Measurements from ENCODE around the gene NFATC3.

Gene NFATC3

DNA sequence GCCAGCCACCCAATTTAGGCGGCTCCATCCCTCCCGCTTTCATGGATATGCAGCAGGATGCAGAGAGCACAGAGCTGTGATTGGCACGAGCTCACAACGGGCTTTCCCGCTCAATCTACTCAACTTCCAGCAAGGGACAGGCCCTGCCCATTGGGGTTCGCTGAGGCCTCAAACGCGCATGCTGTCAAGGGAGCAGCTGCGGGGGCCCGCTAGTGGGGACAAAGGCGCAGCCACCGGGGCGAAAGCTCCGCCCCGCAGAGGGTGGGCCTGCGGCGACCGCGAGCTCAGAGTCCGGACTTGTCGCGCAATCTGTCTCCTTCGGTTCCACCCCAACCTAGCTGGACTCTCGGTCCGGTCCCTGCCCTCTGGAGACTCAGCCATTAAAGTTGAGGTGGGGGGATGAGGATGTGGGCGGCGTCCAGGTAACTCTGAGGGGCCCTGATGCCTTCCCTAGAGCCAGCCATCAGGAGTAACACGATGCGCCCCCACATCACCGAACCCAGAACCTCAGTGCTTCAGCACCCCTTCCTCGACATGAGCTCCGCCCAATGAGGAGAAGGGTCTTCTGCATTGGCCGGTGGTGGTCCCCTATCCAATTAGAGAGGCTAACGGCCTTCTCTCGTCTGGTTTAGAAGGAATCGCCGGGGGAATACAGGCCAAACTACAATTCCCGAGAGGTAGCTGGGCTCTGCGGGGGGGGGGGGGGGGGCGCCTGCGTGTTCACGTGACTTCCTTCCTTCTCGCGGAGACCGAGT, 489 bp upstream of the NFATC3 start:
- H3K14ac ChIP-seq (ENCODE audit: low read length): peak overlapping the region; percentile 84
- WGBS (ENCODE audit: extremely low coverage, insufficient coverage, insufficient read length): no CpG with 5 or more reads among the region's 45 CpGs
- no peak overlapping the region for H3K23ac ChIP-seq (ENCODE audit: low read length)
- H3K4me3 ChIP-seq (ENCODE audit: low read depth, low read length): peak overlapping the region; percentile 74
- H2BK12ac ChIP-seq (ENCODE audit: low read length): peak overlapping the region; percentile 2
- H4K12ac ChIP-seq (ENCODE audit: low read depth, low read length): peak overlapping the region; percentile 98
- H3K36me3 ChIP-seq (ENCODE audit: control insufficient read depth in 1 of 2, insufficient read depth in 2 of 2, low read length in 2 of 2): no peaks in the 10 kb centered on the region
- H3K27me3 ChIP-seq (ENCODE audit: insufficient read depth, low read length): no peaks in the 10 kb centered on the region
- H4K91ac ChIP-seq (ENCODE audit: low read depth, low read length): peak overlapping the region; percentile 88
- peak overlapping the region; percentile 16 for H2AK5ac ChIP-seq (ENCODE audit: low read length)
- peaks cover 19% of the 10 kb centered on the region for H3K79me1 ChIP-seq (ENCODE audit: low read length)
- peak overlapping the region; percentile 80 for H3K27ac ChIP-seq (ENCODE audit: low read depth, low read length)
- peak overlapping the region; percentile 90 for H4K8ac ChIP-seq (ENCODE audit: low read depth, low read length)
- H2AFZ ChIP-seq (ENCODE audit: insufficient read depth, low read length, poor library complexity): peak overlapping the region; percentile 85
- peak overlapping the region; percentile 60 for H2BK5ac ChIP-seq (ENCODE audit: low read depth, low read length, poor library complexity)
- H3K18ac ChIP-seq (ENCODE audit: low read length): peak overlapping the region; percentile 74
- H3K9me3 ChIP-seq (ENCODE audit: insufficient read depth, low read depth, low read length): peaks cover 2% of the 10 kb centered on the region
- peak overlapping the region; percentile 54 for H3K9ac ChIP-seq (ENCODE audit: low read length)
- peaks cover 10% of the 10 kb centered on the region for H3K79me2 ChIP-seq (ENCODE audit: control insufficient read depth, insufficient read depth, low read length, poor library complexity)
- peak; percentile 50 to 67 for DNase-seq
- peak overlapping the region; percentile 54 for H2BK120ac ChIP-seq (ENCODE audit: insufficient read depth, low read length, poor library complexity)
- H3K4me2 ChIP-seq (ENCODE audit: low read length): peak overlapping the region; percentile 70
- peak overlapping the region; percentile 71 for H3K4ac ChIP-seq (ENCODE audit: low read depth, low read length)
- peaks cover 4 to 14% of the 10 kb centered on the region in 2 experiments for H3K4me1 ChIP-seq (ENCODE audit: control insufficient read depth in 1 of 2, insufficient read depth in 2 of 2, low read length in 2 of 2)

DNA sequence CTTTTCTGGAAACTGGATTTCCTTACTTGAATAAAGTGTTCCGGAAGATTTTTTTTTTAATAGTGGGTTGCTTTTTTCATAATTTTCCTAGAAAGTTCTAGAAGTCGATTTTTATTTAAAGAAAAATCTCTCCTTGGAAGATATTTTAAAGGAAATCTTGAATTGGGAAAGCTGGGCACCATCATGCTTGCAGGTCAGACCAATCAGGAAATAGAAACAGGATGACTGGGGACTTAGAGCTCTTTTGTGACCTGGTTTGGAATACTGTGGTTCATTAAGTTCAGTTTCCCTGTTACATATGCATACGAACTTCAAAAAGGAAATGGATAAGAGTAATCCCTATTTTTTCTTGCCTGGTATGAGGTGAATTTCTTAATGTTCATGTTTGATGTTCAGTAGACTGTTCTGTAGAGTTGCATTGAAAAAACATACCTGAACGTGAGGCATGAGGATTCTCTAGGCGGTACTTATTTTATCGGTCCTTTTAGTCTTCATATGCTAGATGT, 1.2 kb downstream of the NFATC3 start:
- Histone ChIP-seq H2BK12ac (ENCODE audit: low read length) (no peak overlapping the region), H4K91ac (ENCODE audit: low read depth, low read length) (no peak overlapping the region), H2AK5ac (ENCODE audit: low read length) (no peak overlapping the region), H3K4me3 (ENCODE audit: low read depth, low read length) (no peak overlapping the region), H4K12ac (ENCODE audit: low read depth, low read length) (no peak overlapping the region), H4K8ac (ENCODE audit: low read depth, low read length) (no peak overlapping the region), H3K36me3 (ENCODE audit: control insufficient read depth in 1 of 2, insufficient read depth in 2 of 2, low read length in 2 of 2) (no peaks in the 10 kb centered on the region), H3K4ac (ENCODE audit: low read depth, low read length) (no peak overlapping the region), H2BK120ac (ENCODE audit: insufficient read depth, low read length, poor library complexity) (no peak overlapping the region), H2BK5ac (ENCODE audit: low read depth, low read length, poor library complexity) (no peak overlapping the region), H3K27ac (ENCODE audit: low read depth, low read length) (no peak overlapping the region), H3K23ac (ENCODE audit: low read length) (no peak overlapping the region), H3K14ac (ENCODE audit: low read length) (no peak overlapping the region), H3K4me2 (ENCODE audit: low read length) (peak overlapping the region; percentile 90), H3K79me2 (ENCODE audit: control insufficient read depth, insufficient read depth, low read length, poor library complexity) (peaks cover 10% of the 10 kb centered on the region), H3K9me3 (ENCODE audit: insufficient read depth, low read depth, low read length) (peaks cover 2% of the 10 kb centered on the region), H3K79me1 (ENCODE audit: low read length) (peaks cover 19% of the 10 kb centered on the region), H2AFZ (ENCODE audit: insufficient read depth, low read length, poor library complexity) (no peak overlapping the region), H3K9ac (ENCODE audit: low read length) (no peak overlapping the region), H3K4me1 (ENCODE audit: control insufficient read depth in 1 of 2, insufficient read depth in 2 of 2, low read length in 2 of 2) (peaks cover 4 to 14% of the 10 kb centered on the region in 2 experiments), H3K18ac (ENCODE audit: low read length) (no peak overlapping the region), H3K27me3 (ENCODE audit: insufficient read depth, low read length) (no peaks in the 10 kb centered on the region)
- WGBS (ENCODE audit: extremely low coverage, insufficient coverage, insufficient read length): no CpG with 5 or more reads among the region's 6 CpGs
- peak in 1 of 2 donors; percentile 30 for DNase-seq

DNA sequence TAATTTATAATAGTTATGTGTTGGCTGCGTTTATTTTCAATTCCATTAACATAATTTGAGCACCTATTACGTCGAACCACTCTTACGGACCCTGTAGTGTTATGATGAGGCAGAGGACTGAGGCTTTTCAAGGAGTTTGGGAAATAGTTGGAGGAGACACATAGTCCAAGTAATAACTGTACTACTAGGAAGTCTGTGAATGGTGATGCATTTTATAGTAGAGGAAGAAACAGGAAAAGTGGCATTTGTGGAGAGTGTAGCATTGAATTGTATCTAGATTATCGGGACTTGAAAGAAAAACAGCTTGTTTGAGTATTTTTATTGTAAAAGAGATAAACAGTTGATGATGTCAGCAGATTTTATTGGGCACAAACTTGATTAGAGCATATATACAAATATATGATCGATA, 1.7 kb downstream of the NFATC3 start:
- Histone ChIP-seq H3K4me1 (ENCODE audit: control insufficient read depth in 1 of 2, insufficient read depth in 2 of 2, low read length in 2 of 2) (peaks cover 4 to 14% of the 10 kb centered on the region in 2 experiments), H2AFZ (ENCODE audit: insufficient read depth, low read length, poor library complexity) (no peak overlapping the region), H2BK12ac (ENCODE audit: low read length) (no peak overlapping the region), H3K23ac (ENCODE audit: low read length) (no peak overlapping the region), H4K91ac (ENCODE audit: low read depth, low read length) (no peak overlapping the region), H3K4me2 (ENCODE audit: low read length) (peak overlapping the region; percentile 90), H3K79me1 (ENCODE audit: low read length) (peaks cover 19% of the 10 kb centered on the region), H3K4ac (ENCODE audit: low read depth, low read length) (no peak overlapping the region), H2AK5ac (ENCODE audit: low read length) (no peak overlapping the region), H3K79me2 (ENCODE audit: control insufficient read depth, insufficient read depth, low read length, poor library complexity) (peaks cover 10% of the 10 kb centered on the region), H2BK5ac (ENCODE audit: low read depth, low read length, poor library complexity) (no peak overlapping the region), H3K27me3 (ENCODE audit: insufficient read depth, low read length) (no peaks in the 10 kb centered on the region), H3K18ac (ENCODE audit: low read length) (no peak overlapping the region), H2BK120ac (ENCODE audit: insufficient read depth, low read length, poor library complexity) (no peak overlapping the region), H4K12ac (ENCODE audit: low read depth, low read length) (no peak overlapping the region), H3K36me3 (ENCODE audit: control insufficient read depth in 1 of 2, insufficient read depth in 2 of 2, low read length in 2 of 2) (no peaks in the 10 kb centered on the region), H3K9me3 (ENCODE audit: insufficient read depth, low read depth, low read length) (peaks cover 2% of the 10 kb centered on the region), H4K8ac (ENCODE audit: low read depth, low read length) (no peak overlapping the region), H3K14ac (ENCODE audit: low read length) (no peak overlapping the region), H3K9ac (ENCODE audit: low read length) (no peak overlapping the region), H3K4me3 (ENCODE audit: low read depth, low read length) (no peak overlapping the region), H3K27ac (ENCODE audit: low read depth, low read length) (no peak overlapping the region)
- WGBS (ENCODE audit: extremely low coverage, insufficient coverage, insufficient read length): no CpG with 5 or more reads among the region's 6 CpGs
- DNase-seq: no peak

DNA sequence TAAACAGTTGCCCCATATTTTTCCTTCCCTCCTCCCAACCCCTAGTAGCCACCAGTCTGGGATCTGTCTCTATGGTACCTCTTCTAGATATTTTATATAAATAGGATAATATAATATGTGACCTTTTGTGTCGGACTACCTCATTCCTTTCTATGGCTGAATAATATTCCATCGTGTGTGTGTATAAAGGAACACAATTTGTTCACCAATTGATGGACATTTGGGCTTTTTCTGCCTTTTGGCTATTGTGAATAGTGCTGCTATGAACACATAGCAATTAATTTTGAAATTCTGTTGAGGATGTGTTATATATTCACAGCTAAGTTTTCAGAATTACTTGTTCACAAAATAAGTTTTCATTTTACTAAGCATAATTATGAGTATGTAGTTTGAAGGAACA, 2.5 kb downstream of the NFATC3 start:
- Histone ChIP-seq H3K23ac (ENCODE audit: low read length) (no peak overlapping the region), H3K4me1 (ENCODE audit: control insufficient read depth in 1 of 2, insufficient read depth in 2 of 2, low read length in 2 of 2) (peaks cover 4 to 14% of the 10 kb centered on the region in 2 experiments), H2BK120ac (ENCODE audit: insufficient read depth, low read length, poor library complexity) (no peak overlapping the region), H2BK5ac (ENCODE audit: low read depth, low read length, poor library complexity) (no peak overlapping the region), H3K27me3 (ENCODE audit: insufficient read depth, low read length) (no peaks in the 10 kb centered on the region), H3K4ac (ENCODE audit: low read depth, low read length) (no peak overlapping the region), H4K12ac (ENCODE audit: low read depth, low read length) (no peak overlapping the region), H3K18ac (ENCODE audit: low read length) (no peak overlapping the region), H3K36me3 (ENCODE audit: control insufficient read depth in 1 of 2, insufficient read depth in 2 of 2, low read length in 2 of 2) (no peaks in the 10 kb centered on the region), H3K79me2 (ENCODE audit: control insufficient read depth, insufficient read depth, low read length, poor library complexity) (peaks cover 10% of the 10 kb centered on the region), H3K27ac (ENCODE audit: low read depth, low read length) (no peak overlapping the region), H2AK5ac (ENCODE audit: low read length) (no peak overlapping the region), H2AFZ (ENCODE audit: insufficient read depth, low read length, poor library complexity) (no peak overlapping the region), H3K14ac (ENCODE audit: low read length) (no peak overlapping the region), H2BK12ac (ENCODE audit: low read length) (no peak overlapping the region), H3K4me2 (ENCODE audit: low read length) (no peak overlapping the region), H4K91ac (ENCODE audit: low read depth, low read length) (no peak overlapping the region), H3K4me3 (ENCODE audit: low read depth, low read length) (no peak overlapping the region), H3K9ac (ENCODE audit: low read length) (no peak overlapping the region), H4K8ac (ENCODE audit: low read depth, low read length) (no peak overlapping the region), H3K9me3 (ENCODE audit: insufficient read depth, low read depth, low read length) (peaks cover 2% of the 10 kb centered on the region), H3K79me1 (ENCODE audit: low read length) (peaks cover 19% of the 10 kb centered on the region)
- no peak for DNase-seq
- no CpG with 5 or more reads among the region's 2 CpGs for WGBS (ENCODE audit: extremely low coverage, insufficient coverage, insufficient read length)
